Measurements from ENCODE around the gene OR5D18.
"Not testable (repeated sequence)": the region's sequence is repeated elsewhere in the genome, so short reads cannot be mapped to it uniquely, and the experiment has no call there.

Gene OR5D18

DNA sequence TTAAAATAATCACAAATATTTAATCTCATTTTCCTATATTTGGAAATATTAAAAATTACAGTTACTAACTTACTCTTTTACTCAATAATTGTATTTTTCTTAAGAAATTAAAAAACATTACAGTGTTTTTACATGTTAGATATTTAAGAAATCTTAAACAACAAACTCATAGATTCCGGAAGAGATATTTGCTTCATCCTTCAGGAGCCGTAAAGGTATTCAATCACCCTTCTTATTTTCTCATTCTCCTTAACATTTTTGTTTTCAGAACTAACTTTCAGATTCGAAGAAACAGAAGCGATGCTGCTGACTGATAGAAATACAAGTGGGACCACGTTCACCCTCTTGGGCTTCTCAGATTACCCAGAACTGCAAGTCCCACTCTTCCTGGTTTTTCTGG, at the start of gene OR5D18:
Gene OR5D18, plus strand, starts transcription at position 301 of the 400 bp plus-strand sequence. Its CDS starts 0 bp downstream, at position 301.
- no peak for DNase-seq

DNA sequence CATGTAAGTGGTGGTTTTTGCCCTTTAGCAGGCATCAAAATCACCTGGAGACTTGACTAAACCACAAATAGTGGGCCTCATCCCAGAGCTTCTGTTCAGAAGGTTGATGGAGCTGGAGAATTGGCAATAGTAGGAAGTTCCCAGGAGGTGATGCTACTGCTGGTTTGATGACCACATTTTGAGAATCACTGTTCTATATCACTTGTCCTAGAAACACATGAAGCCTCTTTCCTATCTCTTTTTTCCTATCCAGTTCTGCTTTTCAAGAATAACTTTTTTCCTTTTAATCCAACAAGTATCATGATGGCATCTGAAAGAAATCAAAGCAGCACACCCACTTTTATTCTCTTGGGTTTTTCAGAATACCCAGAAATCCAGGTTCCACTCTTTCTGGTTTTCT, 46.3 kb upstream of the OR5D18 start, which contains the start of gene OR5D13:
Gene OR5D13, plus strand, starts transcription at position 301 of the 400 bp plus-strand sequence. Its CDS starts 0 bp downstream, at position 301.
- DNase-seq = no peak

DNA sequence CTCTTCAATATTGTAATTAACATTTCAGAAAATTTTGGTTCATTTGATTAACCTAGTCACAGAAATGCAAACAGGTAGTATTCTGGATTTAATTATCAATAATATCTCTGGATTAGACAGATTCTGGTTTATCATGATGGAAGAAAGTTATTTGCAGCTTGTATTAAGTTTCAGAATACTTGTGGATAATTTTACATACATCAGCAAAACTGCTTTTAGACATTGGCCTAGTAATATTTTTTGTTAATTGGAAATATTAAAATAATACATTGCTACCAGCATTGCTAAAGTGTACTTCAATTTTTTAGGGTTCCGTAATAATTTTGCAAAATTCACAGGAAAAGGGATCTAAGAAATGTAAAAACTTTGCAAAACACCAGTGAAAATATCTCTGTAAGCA, 27.8 kb upstream of the OR5D18 start:
- no peak for DNase-seq

DNA sequence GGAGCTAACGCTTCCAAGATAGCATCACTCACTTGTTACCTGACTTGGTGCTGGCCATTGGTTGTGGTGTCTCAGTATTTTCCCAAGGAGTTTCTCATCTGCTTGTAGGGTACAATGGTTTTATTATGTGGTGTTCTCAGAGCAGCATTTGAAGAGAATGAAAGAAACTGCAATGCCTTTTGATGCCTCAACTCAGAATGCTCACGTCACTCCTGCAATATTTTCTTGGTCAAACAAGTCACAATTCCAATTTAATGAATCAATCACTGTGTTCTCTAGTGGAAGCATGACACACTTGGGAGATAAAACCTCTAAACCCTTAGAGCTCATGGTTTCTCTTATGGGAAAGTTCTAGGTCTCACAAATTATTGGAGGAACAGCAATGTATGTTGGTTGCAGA, 26.1 kb upstream of the OR5D18 start:
- no peak for DNase-seq

DNA sequence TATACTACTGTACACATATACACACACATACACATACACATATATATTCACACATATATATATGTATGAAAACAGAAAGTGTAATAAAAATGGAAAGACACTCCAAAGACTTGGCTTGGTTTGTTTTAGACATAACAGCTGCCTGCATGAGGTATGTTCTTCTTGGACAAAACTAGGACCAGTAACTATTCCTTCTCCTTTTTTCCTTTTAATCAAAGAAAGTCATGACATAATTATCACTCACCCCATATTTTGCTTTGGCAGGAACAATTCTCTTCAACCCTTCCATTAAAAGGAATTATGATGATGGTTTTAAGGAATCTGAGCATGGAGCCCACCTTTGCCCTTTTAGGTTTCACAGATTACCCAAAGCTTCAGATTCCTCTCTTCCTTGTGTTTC, 24.2 kb upstream of the OR5D18 start, which contains the start of gene OR5D14:
Gene OR5D14, plus strand, starts transcription at position 301 of the 400 bp plus-strand sequence. Its CDS starts 0 bp downstream, at position 301.
- DNase-seq = no peak

DNA sequence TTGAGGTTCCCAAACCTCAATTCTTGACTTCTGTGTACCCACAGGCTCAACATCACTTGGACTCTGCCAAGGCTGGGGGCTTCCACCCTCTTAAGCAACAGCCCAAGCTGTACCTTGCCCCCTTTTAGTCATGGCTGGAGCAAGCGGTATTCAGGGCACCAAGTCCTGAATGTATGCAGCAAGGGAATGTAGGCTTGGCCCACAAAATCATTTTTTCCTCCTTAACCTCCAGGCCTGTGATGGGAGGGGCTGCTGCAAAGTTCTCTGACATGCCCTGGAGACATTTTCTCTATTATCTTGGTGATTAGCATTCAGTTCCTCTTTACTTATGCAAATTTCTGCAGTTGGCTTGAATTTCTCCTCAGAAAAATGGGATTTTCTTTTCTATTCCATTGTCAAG, 13.2 kb upstream of the OR5D18 start:
- no peak for DNase-seq

DNA sequence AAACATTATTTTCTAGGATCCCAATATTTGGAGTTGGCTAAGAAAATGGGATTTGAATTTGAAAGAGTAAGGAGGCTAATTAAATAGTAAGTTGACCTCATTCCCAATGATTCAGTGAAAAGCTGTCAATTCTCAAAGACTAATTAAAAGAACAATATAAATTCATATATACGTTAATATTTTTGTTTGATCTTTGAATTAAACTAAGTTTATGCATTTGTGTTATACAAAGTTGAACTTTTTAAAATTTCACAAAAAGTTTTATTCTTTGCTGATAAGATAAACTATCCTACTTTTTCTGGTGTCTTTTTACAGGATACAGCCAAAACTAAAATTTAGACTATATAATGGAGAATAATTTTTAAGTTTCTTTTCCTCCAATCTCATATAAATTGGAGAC, 8.4 kb upstream of the OR5D18 start, which contains the start of gene OR5L1:
Gene OR5L1, plus strand, starts transcription at position 301 of the 400 bp plus-strand sequence. CDS start 100 bp downstream, outside the sequence.
- no peak for DNase-seq

DNA sequence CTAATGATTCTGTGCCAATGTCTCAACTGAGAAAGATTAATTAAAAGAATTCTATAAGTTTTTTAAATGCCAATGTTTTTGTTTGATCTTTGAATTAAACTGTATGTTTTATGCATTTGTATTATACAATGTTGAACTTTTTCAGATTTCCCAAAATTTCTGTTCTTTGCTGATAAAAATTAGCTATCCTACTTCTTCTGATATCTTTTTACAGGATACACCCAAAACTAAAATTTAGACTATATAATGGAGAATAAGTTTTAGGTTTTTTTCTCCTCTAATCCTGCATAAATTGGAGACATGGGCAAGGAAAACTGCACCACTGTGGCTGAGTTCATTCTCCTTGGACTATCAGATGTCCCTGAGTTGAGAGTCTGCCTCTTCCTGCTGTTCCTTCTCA, 7.5 kb downstream of the OR5D18 start, which contains the start of gene OR5L2:
Gene OR5L2, plus strand, starts transcription at position 301 of the 400 bp plus-strand sequence. Its CDS starts 0 bp downstream, at position 301.
- no peak for DNase-seq

DNA sequence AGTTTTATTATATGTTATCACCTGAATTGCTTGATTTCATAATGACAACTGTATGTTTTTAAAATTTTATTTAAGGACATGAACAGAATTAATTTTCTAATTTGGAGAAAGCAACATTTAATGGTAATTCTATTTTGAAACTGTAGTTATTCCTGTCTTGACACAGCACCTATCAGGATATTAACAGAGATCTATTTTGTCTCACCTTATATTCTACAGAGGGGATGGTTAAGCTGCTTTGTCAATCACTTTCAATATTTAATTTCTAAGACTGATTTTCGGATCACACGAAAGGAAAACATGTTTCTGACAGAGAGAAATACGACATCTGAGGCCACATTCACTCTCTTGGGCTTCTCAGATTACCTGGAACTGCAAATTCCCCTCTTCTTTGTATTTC, 19.0 kb downstream of the OR5D18 start, which contains the start of gene OR5D16:
Gene OR5D16, plus strand, starts transcription at position 301 of the 400 bp plus-strand sequence. Its CDS starts 0 bp downstream, at position 301.
- no peak for DNase-seq

DNA sequence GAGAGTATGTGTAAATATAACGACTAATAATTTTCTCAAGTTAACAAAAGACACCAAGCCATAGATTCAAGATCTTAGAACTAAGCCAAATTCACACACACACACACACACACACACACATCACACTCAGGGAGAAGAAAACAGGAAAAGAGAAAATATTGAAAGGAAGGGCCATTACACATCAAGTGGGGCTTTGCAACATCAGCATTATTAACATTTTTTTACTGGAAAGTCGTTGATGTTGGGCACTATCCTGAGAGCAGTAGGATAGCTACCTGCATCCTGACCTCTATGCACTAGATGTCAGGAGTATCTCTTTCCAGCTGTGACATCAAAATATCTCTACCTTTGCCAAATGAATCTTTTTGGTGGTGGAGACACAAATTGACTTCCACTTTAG, 28.0 kb downstream of the OR5D18 start:
- no peak for DNase-seq

DNA sequence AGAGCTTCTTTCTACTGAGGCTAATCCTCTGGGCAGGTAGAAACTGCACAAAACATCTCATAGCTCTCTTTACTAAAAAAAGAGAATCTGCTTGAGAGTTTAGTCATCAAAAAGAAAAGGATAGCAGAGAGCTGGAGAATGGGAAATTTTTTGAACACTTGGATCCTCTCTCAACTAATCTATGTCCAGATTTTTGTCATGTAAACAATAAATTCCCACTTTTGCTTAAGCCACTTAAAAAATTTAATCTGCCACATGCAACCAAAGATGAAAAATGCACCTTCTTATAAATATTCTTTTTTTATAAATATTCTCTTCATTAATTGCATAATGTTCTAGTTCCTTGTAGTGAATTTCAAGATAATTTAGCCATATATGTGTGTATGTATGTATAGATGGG, 29.6 kb downstream of the OR5D18 start:
- no peak for DNase-seq

DNA sequence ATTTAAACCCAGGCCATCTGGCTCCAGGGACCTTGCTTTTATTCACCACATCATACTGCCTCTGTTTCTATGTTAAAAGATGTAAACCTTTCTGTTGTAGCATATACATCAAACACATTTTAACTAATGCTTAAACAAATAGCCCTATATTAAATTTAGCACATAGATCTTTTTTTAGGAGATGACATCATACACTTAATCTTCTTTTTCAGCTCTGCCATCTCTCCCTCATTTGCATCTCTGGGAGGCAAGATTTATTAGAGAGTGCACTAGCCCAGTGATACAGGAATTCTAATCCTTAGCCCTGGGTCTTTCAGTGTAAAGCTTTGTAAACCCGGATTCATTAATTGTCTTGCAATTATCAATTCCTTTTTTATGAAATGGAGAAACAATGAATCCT, 32.7 kb downstream of the OR5D18 start:
- no peak for DNase-seq

DNA sequence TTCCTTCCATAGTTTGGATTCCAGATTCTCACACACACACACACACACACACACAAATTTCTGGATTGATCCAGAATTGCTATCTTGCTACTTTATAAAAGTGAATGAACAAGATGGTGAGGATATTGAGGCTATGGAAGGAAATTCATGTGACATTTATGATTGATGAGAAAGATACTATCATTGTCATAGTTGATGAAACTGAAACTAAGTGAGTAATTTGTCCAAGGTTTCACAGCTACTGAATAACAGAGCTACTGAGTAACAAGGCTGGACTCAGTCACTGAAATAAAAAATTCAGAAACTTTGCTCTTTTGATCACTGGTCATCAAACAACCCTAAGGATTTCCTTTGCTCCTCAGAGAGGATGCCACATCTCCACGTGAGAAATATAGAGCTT, 35.3 kb downstream of the OR5D18 start:
- DNase-seq = no peak

DNA sequence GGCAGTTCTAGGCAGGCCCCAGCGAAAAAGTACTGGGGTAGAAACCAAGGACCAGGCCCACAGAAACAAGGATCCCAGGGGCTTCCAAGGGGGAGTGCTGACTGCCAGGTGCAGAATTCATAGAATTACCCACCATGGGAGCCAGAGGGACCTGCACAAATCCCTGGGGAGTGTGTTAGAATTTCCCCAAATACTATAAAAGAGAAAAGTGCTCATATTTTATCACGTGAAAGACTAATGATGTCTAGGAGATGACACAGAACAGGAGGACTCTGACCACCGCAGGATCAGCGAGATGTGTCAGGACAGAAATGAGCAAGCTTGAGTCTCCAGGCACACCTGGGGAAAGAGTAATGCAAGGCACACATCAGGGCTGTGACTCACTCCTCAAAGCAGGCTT, 47.9 kb downstream of the OR5D18 start:
- DNase-seq = not testable (repeated sequence)
